IMR-90 (cell line): ENCODE measurements around the gene VWA8. TPM values are rescaled to one million over a fixed set of nuclear protein-coding genes. Genes with fewer than 3 reads are reported as not detected.

Experiments used
- ATAC-seq: fragments of 200-7000 bp; cut with Tn5 transposase; 2 replicates; pipeline ENCODE4 v1.9.1; 2020; ENCODE audit warnings: low read depth, mild to moderate bottlenecking, moderate library complexity
- BruUV-seq: library from RNA; stranded (reverse); fragments of 400-500 nt; replicated peaks from 2 replicates; lab custom pipeline; 2021; lab: Mats Ljungman, UMichigan
- CTCF ChIA-PET: fragments of 300-600 bp; formaldehyde crosslinking; extraction: SDS; loops from one replicate; lab custom pipeline; 2021; ENCODE audit warnings: antibody characterized with exemption; lab: Yijun Ruan, JAX
- POLR2A ChIA-PET: fragments of 300-600 bp; sonication (Branson Sonifier 250); formaldehyde crosslinking; loops from one replicate; lab custom pipeline; 2022; ENCODE audit warnings: antibody characterized with exemption; ENCODE audit not compliant: unreplicated experiment; lab: Charles Lee
- DNase-seq: peaks from one replicate; pipeline ENCODE4 v3.0.0; 2013
- H2AFZ ChIP-seq: replicated peaks from 2 replicates; pipeline ENCODE3; 2013; ENCODE audit warnings: low read length, mild to moderate bottlenecking; ENCODE audit not compliant: poor library complexity
- H2AK5ac ChIP-seq: 2 replicates; pipeline ENCODE4 v1.6.1; 2013; ENCODE audit warnings: low read depth, low read length, inconsistent platforms
- H2AK9ac ChIP-seq: replicated peaks from 2 replicates; pipeline ENCODE3; 2013; ENCODE audit warnings: mild to moderate bottlenecking, low read depth, low read length, moderate library complexity; ENCODE audit not compliant: poor library complexity
- H2BK120ac ChIP-seq: 2 replicates; pipeline ENCODE4 v1.6.1; 2013; ENCODE audit warnings: low read depth, low read length, inconsistent platforms
- H2BK15ac ChIP-seq: 3 replicates; pipeline ENCODE4 v1.6.1; 2013; ENCODE audit warnings: low read depth, low read length, inconsistent platforms
- H2BK20ac ChIP-seq: 2 replicates; pipeline ENCODE4 v1.6.1; 2013; ENCODE audit warnings: low read depth, mild to moderate bottlenecking, inconsistent platforms, low read length, moderate library complexity
- H2BK5ac ChIP-seq: 2 replicates; pipeline ENCODE4 v1.6.1; 2013; ENCODE audit warnings: mild to moderate bottlenecking, low read depth, low read length, inconsistent platforms; ENCODE audit not compliant: poor library complexity, severe bottlenecking
- H3K14ac ChIP-seq: replicated peaks from 2 replicates; pipeline ENCODE4 v1.6.1; 2013; ENCODE audit warnings: low read depth, low read length, inconsistent platforms
- H3K18ac ChIP-seq: 2 replicates; pipeline ENCODE4 v1.6.1; 2013; ENCODE audit warnings: low read depth, low read length, control low read depth
- H3K23ac ChIP-seq: 2 replicates; pipeline ENCODE4 v1.6.1; 2013; ENCODE audit warnings: low read depth, low read length, inconsistent platforms
- H3K27ac ChIP-seq: 2 replicates; pipeline ENCODE4 v1.5.1; 2013; ENCODE audit warnings: mild to moderate bottlenecking, control low read depth, low read length; ENCODE audit not compliant: insufficient read depth
- H3K27me3 ChIP-seq: 2 replicates; pipeline ENCODE4 v1.6.1; 2013; ENCODE audit warnings: low read length; ENCODE audit not compliant: control insufficient read depth, insufficient read depth
- H3K36me3 ChIP-seq: 2 replicates; pipeline ENCODE4 v1.6.1; 2013; ENCODE audit warnings: low read length, mixed read lengths; ENCODE audit not compliant: control insufficient read depth, insufficient read depth
- H3K4ac ChIP-seq: 2 replicates; pipeline ENCODE4 v1.6.1; 2013; ENCODE audit warnings: low read depth, low read length, inconsistent platforms
- H3K4me1 ChIP-seq: 2 replicates; pipeline ENCODE4 v1.6.1; 2013; ENCODE audit warnings: low read length, mixed read lengths; ENCODE audit not compliant: control insufficient read depth, insufficient read depth
- H3K4me2 ChIP-seq: 2 replicates; pipeline ENCODE4 v1.6.1; 2013; ENCODE audit warnings: low read depth, mild to moderate bottlenecking, control low read depth, low read length, moderate library complexity
- H3K4me3 ChIP-seq: 2 replicates; pipeline ENCODE4 v1.5.1; 2013; ENCODE audit warnings: low read depth, mild to moderate bottlenecking, control low read depth, low read length, moderate library complexity; ENCODE audit not compliant: insufficient read depth
- H3K56ac ChIP-seq: 2 replicates; pipeline ENCODE4 v1.6.1; 2013; ENCODE audit warnings: low read length, inconsistent platforms; ENCODE audit not compliant: insufficient read depth; ENCODE audit errors: extremely low read depth
- H3K79me1 ChIP-seq, 2 experiments: 2 replicates each; pipeline ENCODE4 v1.6.1; 2013; ENCODE audit warnings: low read length in 2 of 2, inconsistent platforms in 1 of 2, low read depth in 1 of 2
- H3K9ac ChIP-seq: 2 replicates; pipeline ENCODE4 v1.6.1; 2013; ENCODE audit warnings: low read depth, low read length, control low read depth
- H3K9me1 ChIP-seq: 2 replicates; pipeline ENCODE4 v1.6.1; 2013; ENCODE audit warnings: low read length, inconsistent platforms; ENCODE audit not compliant: insufficient read depth
- H3K9me3 ChIP-seq: 2 replicates; pipeline ENCODE4 v1.6.1; 2013; ENCODE audit warnings: low read length; ENCODE audit not compliant: control insufficient read depth, insufficient read depth
- H4K20me1 ChIP-seq: 2 replicates; pipeline ENCODE4 v1.6.1; 2013; ENCODE audit warnings: low read length, inconsistent platforms; ENCODE audit not compliant: insufficient read depth
- H4K5ac ChIP-seq: 2 replicates; pipeline ENCODE4 v1.6.1; 2013; ENCODE audit warnings: mild to moderate bottlenecking, low read depth, low read length, control low read depth
- H4K8ac ChIP-seq, 2 experiments: 2 replicates each; pipeline ENCODE4 v1.6.1; 2013; ENCODE audit warnings: low read depth in 2 of 2, low read length in 2 of 2, control low read depth in 1 of 2, inconsistent platforms in 1 of 2
- H4K91ac ChIP-seq: 2 replicates; pipeline ENCODE4 v1.6.1; 2013; ENCODE audit warnings: low read depth, low read length, inconsistent platforms; ENCODE audit not compliant: insufficient read depth
- BHLHE40 ChIP-seq: fragments of 150-350 bp; IDR thresholded peaks from 2 replicates; pipeline ENCODE4 v1.6.1; 2016; ENCODE audit warnings: mild to moderate bottlenecking, low read depth, low read length
- CHD1 ChIP-seq: IDR thresholded peaks from 2 replicates; pipeline ENCODE4 v1.6.1; 2012; ENCODE audit warnings: low read depth, low read length, improper control_type of control experiment
- MAFK ChIP-seq: IDR thresholded peaks from 2 replicates; pipeline ENCODE4 v1.6.1; 2012; ENCODE audit warnings: low read depth, low read length, improper control_type of control experiment
- MAZ ChIP-seq: IDR thresholded peaks from 2 replicates; pipeline ENCODE4 v1.6.1; 2012; ENCODE audit warnings: low read depth, mild to moderate bottlenecking, low read length, improper control_type of control experiment, moderate library complexity, borderline replicate concordance
- MXI1 ChIP-seq: IDR thresholded peaks from 2 replicates; pipeline ENCODE4 v1.6.1; 2012; ENCODE audit warnings: low read depth, mild to moderate bottlenecking, low read length, moderate library complexity, borderline replicate concordance
- POLR2A ChIP-seq: IDR thresholded peaks from 2 replicates; pipeline ENCODE4 v1.6.1; 2012; ENCODE audit warnings: mild to moderate bottlenecking, low read depth, low read length
- RAD21 ChIP-seq: IDR thresholded peaks from 2 replicates; pipeline ENCODE4 v1.6.1; 2012; ENCODE audit warnings: low read length, improper control_type of control experiment
- RCOR1 ChIP-seq: IDR thresholded peaks from 2 replicates; pipeline ENCODE4 v1.6.1; 2012; ENCODE audit warnings: mild to moderate bottlenecking, low read length, improper control_type of control experiment; ENCODE audit not compliant: insufficient replicate concordance
- RFX5 ChIP-seq: IDR thresholded peaks from 2 replicates; pipeline ENCODE4 v1.8.0; 2012; ENCODE audit warnings: low read depth, mild to moderate bottlenecking, low read length, moderate library complexity
- SMC3 ChIP-seq: fragments of 150-350 bp; IDR thresholded peaks from 2 replicates; pipeline ENCODE4 v1.6.1; 2016; ENCODE audit warnings: low read depth, mild to moderate bottlenecking, antibody characterized with exemption, low read length, moderate library complexity
- WGBS, 2 experiments: methylation state at CpG; one replicate each; pipeline versions ENCODE4 v1.1.5 to v1.1.7; 2013; ENCODE audit warnings: missing lambda C conversion rate in 2 of 2; ENCODE audit not compliant: insufficient read length in 1 of 2; ENCODE audit errors: extremely low coverage in 2 of 2; 5-methylcytosine and 5-hydroxymethylcytosine counted together
- dilution Hi-C: fragments of 300-500 bp; cut with HindIII; formaldehyde crosslinking; loops from one replicate; pipeline ENCODE4 v1.14.3; 2018; ENCODE audit warnings: low sequenced_read_pairs; ENCODE audit not compliant: unreplicated experiment
- in situ Hi-C: fragments of 300-500 bp; cut with MboI; formaldehyde crosslinking; loops from 3 replicates; pipeline ENCODE4 v1.14.3; 2019; ENCODE audit warnings: low sequenced_read_pairs, inconsistent platforms, mixed read lengths
- intact Hi-C: fragments of 100-400 bp; cut with micrococcal nuclease; formaldehyde crosslinking; loops from 2 replicates; pipeline ENCODE4 v1.10.0; 2022
- polyA plus RNA-seq, 3 experiments: library from polyadenylated mRNA; depleted of rRNA; stranded (reverse); fragments of >200 nt; gene quantifications; 2 replicates each; pipeline ENCODE4 v1.2.3, GENCODE V29; 2012; ENCODE audit warnings: low replicate concordance in 1 of 3
- total RNA-seq: library from RNA; depleted of rRNA; stranded (reverse); fragments of >200 nt; gene quantifications from 2 replicates; pipeline ENCODE4 v1.2.3, GENCODE V29; 2012
- TF ChIP-seq, protein P1 (sequence below): conservative IDR thresholded peaks from 2 replicates; pipeline ENCODE4 v1.5.1; 2012; ENCODE audit warnings: mild to moderate bottlenecking, low read depth, low read length, improper control_type of control experiment
- TF ChIP-seq, protein P2 (sequence below): fragments of 150-350 bp; IDR thresholded peaks from 2 replicates; pipeline ENCODE4 v1.6.1; 2017; ENCODE audit warnings: mild to moderate bottlenecking, antibody characterized with exemption, low read length, low read depth

The VWA8 gene
- total and polyA plus RNA-seq, 2 of the 4 experiments (the other 2 are of a cell fraction): 5.9 to 18.3 TPM

DNA sequence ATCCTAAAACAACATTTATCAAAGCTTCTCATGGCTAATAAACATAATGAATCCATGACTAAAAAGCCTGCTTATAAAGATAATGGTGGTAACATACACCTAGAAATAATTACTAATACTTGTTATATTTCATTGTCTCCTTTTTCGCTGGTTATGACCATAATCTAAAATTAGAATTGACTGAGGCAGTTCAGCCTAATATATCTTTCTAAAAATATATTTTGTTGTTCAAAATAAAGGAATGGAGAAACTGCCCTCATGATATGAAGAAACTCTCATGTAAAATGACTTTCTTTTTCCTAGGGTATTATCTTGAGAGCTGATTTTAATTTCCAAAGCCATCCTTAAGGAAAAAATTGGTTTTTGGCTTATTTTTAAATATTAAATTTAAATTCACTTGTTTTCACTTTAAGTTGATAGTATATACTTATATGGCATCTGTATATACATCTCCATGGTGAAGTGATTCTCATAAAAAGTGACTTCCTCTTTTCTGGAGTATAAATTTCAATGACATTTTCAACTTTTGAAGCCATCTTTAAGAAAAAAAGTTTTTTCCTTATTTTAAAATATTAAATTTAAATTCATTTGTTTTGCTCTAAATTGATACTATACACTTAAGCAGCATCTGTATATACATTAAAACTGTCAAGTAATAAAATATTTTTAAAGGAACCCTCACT is 204.6 kb downstream of the VWA8 start:
- Histone ChIP-seq H3K4me2 (no peak overlapping the region), H3K23ac (no peak overlapping the region), H2BK20ac (no peak overlapping the region), H3K4ac (no peak overlapping the region), H3K36me3 (no peaks in the 10 kb centered on the region), H2AK5ac (no peak overlapping the region), H4K8ac (no peak overlapping the region), H2BK120ac (no peak overlapping the region), H3K79me1 (no peaks in the 10 kb centered on the region), H4K20me1 (no peaks in the 10 kb centered on the region), H3K9ac (no peak overlapping the region), H3K56ac (no peak overlapping the region), H3K14ac (no peak overlapping the region), H2BK15ac (no peak overlapping the region), H2AFZ (no peak overlapping the region), H3K27me3 (no peaks in the 10 kb centered on the region), H3K4me3 (no peak overlapping the region), H2AK9ac (no peak overlapping the region), H3K4me1 (no peaks in the 10 kb centered on the region), H2BK5ac (no peak overlapping the region), H3K27ac (no peak overlapping the region), H4K91ac (no peak overlapping the region), H3K9me3 (no peaks in the 10 kb centered on the region), H3K18ac (no peak overlapping the region), H3K9me1 (no peaks in the 10 kb centered on the region; the same call in 1 of the 2 replicates), H4K5ac (no peak overlapping the region)
- no CpG with 5 or more reads among the region's 1 CpG for WGBS, 2 experiments
- CTCF ChIA-PET: interaction anchor here (1.3 kb wide), 1 partner anchor 10 kb away, joined by 3 read pairs; no protein-coding TSS in a partner anchor
- DNase-seq (no peak), ATAC-seq (no peak)
- in situ Hi-C loops (no loop called here), dilution Hi-C loops (no loop called here), intact Hi-C loops (no loop called here)
- POLR2A ChIA-PET: interaction anchor here (0.6 kb wide), 1 partner anchor 17 kb away, joined by 3 read pairs; no protein-coding TSS in a partner anchor
- TF ChIP-seq RAD21: no peak
- no peak for TF ChIP-seq CHD1
- TF ChIP-seq RCOR1: no peak
- TF ChIP-seq, protein P1, sequence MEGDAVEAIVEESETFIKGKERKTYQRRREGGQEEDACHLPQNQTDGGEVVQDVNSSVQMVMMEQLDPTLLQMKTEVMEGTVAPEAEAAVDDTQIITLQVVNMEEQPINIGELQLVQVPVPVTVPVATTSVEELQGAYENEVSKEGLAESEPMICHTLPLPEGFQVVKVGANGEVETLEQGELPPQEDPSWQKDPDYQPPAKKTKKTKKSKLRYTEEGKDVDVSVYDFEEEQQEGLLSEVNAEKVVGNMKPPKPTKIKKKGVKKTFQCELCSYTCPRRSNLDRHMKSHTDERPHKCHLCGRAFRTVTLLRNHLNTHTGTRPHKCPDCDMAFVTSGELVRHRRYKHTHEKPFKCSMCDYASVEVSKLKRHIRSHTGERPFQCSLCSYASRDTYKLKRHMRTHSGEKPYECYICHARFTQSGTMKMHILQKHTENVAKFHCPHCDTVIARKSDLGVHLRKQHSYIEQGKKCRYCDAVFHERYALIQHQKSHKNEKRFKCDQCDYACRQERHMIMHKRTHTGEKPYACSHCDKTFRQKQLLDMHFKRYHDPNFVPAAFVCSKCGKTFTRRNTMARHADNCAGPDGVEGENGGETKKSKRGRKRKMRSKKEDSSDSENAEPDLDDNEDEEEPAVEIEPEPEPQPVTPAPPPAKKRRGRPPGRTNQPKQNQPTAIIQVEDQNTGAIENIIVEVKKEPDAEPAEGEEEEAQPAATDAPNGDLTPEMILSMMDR: no peak
- TF ChIP-seq MXI1: no peak
- TF ChIP-seq RFX5: no peak
- TF ChIP-seq, protein P2, sequence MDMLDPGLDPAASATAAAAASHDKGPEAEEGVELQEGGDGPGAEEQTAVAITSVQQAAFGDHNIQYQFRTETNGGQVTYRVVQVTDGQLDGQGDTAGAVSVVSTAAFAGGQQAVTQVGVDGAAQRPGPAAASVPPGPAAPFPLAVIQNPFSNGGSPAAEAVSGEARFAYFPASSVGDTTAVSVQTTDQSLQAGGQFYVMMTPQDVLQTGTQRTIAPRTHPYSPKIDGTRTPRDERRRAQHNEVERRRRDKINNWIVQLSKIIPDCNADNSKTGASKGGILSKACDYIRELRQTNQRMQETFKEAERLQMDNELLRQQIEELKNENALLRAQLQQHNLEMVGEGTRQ: no peak
- TF ChIP-seq SMC3: no peak
- TF ChIP-seq MAZ: no peak
- TF ChIP-seq BHLHE40: no peak
- no peak for TF ChIP-seq POLR2A
- TF ChIP-seq MAFK: no peak
- no TSS peak for BruUV-seq
